HL-60 (cell line): Measurements from ENCODE around the gene REXO5.

Experiments
- CTCF ChIP-seq: IDR thresholded peaks from one replicate; pipeline ENCODE4 v1.5.1; 2011; ENCODE audit warnings: low read length, control low read depth, inconsistent platforms; ENCODE audit not compliant: insufficient read depth
- POLR2AphosphoS5 ChIP-seq: IDR thresholded peaks from 2 replicates; pipeline ENCODE4 v1.6.1; 2012; ENCODE audit warnings: low read depth
- REST ChIP-seq: IDR thresholded peaks from 2 replicates; pipeline ENCODE4 v1.6.1; 2012; ENCODE audit warnings: low read depth; ENCODE audit not compliant: insufficient replicate concordance
- SPI1 ChIP-seq: IDR thresholded peaks from 2 replicates; pipeline ENCODE4 v1.6.1; 2012; ENCODE audit warnings: low read depth, mild to moderate bottlenecking, borderline replicate concordance

GRCh38 chr16:20884240-20884556, 77.9 kb downstream of the REXO5 start:
- TF ChIP-seq CTCF (no peak), POLR2AphosphoS5 (no peak), SPI1 (no peak), REST (no peak)
